HG02610 (cell line): Measurements from ENCODE around the gene SLC16A1.
"Not testable (repeated sequence)": the region's sequence is repeated elsewhere in the genome, so short reads cannot be mapped to it uniquely, and the experiment has no call there.

Experiments
- ATAC-seq: cut with Tn5 transposase; IDR thresholded peaks from one replicate; pipeline ENCODE4 v1.9.1; 2021; ENCODE audit warnings: mild to moderate bottlenecking, moderate library complexity; ENCODE audit not compliant: unreplicated experiment

SLC16A1 gene

DNA sequence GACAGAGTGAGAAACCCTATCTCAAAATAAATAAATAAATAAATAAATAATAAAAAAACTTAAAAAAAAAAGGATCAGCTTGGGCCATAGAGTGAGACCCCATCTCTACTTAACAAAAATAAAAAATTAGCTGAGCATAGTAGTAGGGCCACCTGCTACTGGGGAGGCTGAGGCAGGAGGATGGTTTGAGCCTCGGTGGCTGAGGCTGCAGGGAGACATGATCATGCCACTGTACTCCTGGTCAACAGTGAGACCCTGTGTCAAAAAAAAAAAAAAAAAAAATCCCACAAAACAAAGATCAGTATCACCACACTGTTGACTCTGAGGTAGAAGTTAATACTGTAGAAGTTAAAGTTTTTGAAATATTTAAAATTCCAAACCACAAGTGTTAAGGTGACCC, 29.1 kb downstream of the SLC16A1 start:
- no peak for ATAC-seq

DNA sequence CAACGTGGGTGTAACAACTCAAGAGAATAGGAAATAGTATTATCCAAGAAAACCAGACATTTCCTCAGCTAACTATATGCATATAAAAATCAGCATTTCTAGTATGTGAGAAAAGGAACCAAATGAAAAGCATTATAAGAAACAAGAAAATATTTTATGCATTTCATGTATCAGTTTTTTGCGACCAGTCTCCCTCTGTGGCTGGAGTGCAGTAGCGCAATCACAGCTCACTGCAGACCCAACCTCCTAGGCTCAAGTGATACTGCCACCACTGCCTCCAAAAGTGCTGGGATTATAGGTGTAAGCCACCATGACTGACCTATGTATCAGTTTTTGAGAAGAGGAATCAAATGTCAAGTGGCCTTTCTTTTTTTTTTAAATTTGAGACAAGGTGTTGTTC, 31.0 kb downstream of the SLC16A1 start:
- no peak for ATAC-seq

DNA sequence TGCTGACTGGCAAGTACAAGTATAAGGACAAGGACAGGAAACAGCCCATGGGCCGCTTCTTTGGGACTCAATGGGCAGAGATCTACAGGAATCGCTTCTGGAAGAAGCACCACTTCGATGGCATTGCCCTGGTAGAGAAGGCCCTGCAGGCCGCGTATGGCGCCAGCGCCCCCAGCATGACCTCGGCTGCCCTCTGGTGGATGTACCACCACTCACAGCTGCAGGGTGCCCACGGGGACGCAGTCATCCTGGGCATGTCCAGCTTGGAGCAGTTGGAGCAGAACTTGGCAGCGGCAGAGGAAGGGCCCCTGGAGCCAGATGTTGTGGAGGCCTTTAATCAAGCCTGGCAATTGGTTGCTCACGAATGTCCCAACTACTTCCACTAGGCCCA, 32.0 kb downstream of the SLC16A1 start:
- ATAC-seq = no peak

- ATAC-seq = no peak
Measured at GRCh38 chr1:112923234-112923958, 32.6 kb downstream of the SLC16A1 start.

- no peak for ATAC-seq
Measured at GRCh38 chr1:112911506-112912220, 44.3 kb downstream of the SLC16A1 start.

DNA sequence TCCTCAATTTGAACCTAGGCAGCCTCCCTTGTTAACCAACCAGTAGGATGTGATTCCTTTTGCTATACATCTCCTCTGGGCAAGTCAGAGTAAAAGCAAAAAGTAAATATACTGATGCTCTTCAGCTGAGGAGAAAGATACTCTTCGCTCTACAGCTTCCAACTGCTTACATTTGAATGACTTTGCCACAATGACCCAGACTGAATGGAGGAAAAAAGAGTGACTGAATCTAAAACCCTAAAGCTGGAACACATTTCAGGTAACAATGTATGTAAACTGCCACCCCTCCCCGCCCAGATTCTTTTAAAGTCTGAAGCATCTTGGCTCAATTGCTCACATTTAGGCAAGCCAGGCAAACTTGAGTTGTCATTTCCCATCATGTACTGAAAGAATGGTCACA, 46.1 kb downstream of the SLC16A1 start:
- ATAC-seq = no peak

GRCh38 chr1:112906150-112906698, 49.8 kb downstream of the SLC16A1 start:
- ATAC-seq = no peak

- ATAC-seq = no peak
Measured at GRCh38 chr1:112905395-112906149, 50.4 kb downstream of the SLC16A1 start.

DNA sequence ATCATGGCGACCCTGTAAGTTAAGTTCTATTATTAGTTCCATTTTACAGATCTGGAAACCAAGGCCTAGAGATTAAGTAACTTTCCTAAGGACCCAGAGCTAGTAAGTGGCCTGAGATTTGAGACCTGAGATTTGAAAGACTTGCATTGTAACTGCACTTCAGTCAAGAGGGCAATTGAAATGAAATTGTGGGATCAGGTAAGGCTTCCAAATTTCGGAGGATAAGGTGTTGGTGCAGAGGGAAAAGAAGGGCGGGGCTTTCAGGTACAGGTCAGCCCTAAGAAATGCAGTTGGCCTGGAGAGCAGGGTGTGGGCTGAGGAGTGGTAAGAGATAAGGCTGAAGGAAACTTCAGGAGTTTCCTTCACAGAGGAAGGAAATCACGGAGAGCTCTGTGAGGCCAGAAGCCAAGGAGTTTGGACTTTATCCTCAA, 51.1 kb downstream of the SLC16A1 start:
- no peak for ATAC-seq

- no peak for ATAC-seq
Measured at GRCh38 chr1:112904071-112904830, 51.7 kb downstream of the SLC16A1 start.

- no peak for ATAC-seq
Measured at GRCh38 chr1:112902221-112902620, 53.8 kb downstream of the SLC16A1 start.

GRCh38 chr1:112901387-112901786, 54.6 kb downstream of the SLC16A1 start:
- ATAC-seq = no peak

GRCh38 chr1:112896783-112897182, 59.2 kb downstream of the SLC16A1 start:
- ATAC-seq = no peak

GRCh38 chr1:112894561-112895011, 61.4 kb downstream of the SLC16A1 start:
- no peak for ATAC-seq

DNA sequence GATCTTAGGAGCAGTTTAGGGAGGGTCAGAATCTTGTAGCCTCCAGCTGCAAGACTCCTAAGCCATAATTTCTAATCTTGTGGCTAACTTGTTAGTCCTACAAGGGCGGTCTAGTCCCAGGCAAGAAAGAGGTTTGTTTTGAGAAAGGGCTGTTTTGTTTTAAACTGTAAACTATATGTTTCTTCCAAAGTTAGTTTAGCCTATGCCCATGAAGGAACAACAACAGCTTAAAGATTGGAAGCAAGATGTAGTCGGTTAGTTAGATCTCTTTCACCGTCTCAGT, 62.0 kb downstream of the SLC16A1 start:
- no peak for ATAC-seq

DNA sequence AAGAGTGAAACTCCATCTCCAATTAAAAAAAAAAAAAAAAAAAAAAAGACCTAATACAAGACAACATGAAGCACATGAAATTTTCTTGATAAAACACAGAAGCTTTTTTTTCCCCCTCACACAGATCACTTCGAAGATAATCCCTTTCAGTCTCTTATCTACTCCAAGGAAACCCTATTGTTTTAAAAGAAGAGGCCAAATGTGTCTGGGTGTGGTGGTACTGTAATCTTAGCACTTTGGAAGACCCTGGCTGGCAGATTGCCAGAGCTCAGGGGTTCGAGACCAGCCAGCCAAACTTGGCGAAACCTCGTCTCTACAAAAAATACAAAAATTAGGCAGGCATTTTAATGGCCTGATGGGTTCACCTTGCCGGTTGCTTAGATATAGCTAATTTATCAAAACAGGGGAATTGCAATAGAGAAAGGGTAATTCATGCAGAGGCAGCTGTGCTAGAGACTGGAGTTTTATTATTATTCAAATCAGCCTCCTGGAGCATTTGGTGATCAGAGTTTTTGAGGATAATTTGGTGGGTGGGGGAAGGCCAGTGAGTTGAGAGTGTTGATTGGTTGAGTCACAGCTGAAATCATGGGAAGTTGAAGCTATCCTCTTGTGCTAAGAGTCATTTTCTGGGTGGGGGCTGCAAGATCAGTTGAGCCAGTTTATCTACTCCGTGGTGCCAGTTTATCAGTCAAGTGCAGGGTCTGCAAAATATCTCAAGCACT, 62.5 kb downstream of the SLC16A1 start:
- no peak for ATAC-seq

DNA sequence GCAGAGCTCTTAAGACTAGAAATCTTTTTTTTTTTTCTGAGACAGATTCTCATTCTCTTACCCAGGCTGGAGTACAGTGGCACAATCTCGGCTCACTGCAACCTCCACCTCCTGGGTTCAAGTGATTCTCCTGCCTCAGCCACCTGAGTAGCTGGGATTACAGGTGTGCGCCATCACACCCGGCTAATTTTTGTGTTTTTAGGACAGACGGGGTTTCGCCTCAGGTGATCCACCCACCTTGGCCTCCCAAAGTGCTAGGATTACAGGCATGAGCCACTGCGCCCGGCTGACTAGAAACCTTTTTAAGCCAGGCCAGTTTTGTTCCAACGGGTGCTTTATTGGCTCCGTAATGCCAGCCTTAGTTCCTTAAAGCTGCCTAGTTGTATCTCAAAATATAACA, 66.1 kb downstream of the SLC16A1 start:
- not testable (repeated sequence) for ATAC-seq

DNA sequence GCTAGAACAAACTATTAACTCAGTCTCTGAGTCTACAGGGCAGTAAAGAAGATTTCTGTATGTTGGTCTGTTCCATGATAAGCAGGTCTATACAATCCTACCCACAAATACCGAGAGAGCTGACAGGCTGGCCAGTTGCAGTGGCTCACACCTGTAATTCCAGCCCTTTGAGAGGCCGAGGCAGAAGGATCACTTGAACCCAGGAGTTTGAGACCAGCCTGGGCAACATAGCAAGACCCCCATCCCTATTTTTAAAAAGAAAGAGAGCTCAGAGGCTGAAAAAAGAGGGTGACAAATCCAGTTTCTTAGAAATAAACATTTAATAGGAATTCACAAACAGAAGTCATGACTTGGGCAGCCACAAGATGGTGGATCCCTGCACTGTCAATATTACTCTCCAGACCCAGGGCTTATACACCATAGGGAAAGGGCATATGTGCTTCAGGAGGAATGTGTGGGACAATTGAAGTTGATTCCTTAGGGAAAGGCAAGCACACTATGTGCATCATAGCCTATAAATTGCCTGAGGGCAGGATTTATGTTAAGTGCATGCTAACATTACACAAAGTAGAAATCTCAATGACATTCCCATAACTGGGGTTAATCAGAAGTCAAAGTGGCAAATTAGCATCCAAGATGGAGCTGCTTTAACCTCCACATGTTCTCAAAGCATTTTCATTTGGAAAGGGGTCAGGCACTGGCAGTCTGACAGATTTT, 66.8 kb downstream of the SLC16A1 start:
- no peak for ATAC-seq

- ATAC-seq = no peak
Measured at GRCh38 chr1:112888630-112889029, 67.4 kb downstream of the SLC16A1 start.
